Activated T-helper 2 cell treated with anti-CD3 and anti-CD28 coated beads, Interferon-gamma antibody, Interleukin-2, Interleukin-4, amounts not matched to agents 10 μg/mL and 5 μg/mL and 100 μg/mL, durations not matched to agents 14 hours and 24 hours and 36 hours (primary cell): Measurements from ENCODE around the gene INHBB. TPM values are rescaled to one million over a fixed set of nuclear protein-coding genes. Genes with fewer than 3 reads are reported as not detected.

Experiments
- DNase-seq: peaks from one replicate; pipeline ENCODE4 v3.0.0; 2021; ENCODE audit warnings: low spot score
- H3K27ac Mint-ChIP-seq: one replicate; pipeline ENCODE4 v1.8.0; 2021; ENCODE audit warnings: mixed read lengths
- H3K27me3 Mint-ChIP-seq: one replicate; pipeline ENCODE4 v1.8.0; 2021; ENCODE audit warnings: low read depth, mixed read lengths
- H3K36me3 Mint-ChIP-seq: one replicate; pipeline ENCODE4 v1.8.0; 2021; ENCODE audit warnings: low read depth, mixed read lengths
- H3K4me1 Mint-ChIP-seq: one replicate; pipeline ENCODE4 v1.8.0; 2021; ENCODE audit warnings: low read depth, mixed read lengths
- H3K4me3 Mint-ChIP-seq: one replicate; pipeline ENCODE4 v1.8.0; 2021; ENCODE audit warnings: low read depth, mild to moderate bottlenecking, moderate library complexity, mixed read lengths
- H3K9me3 Mint-ChIP-seq: one replicate; pipeline ENCODE4 v1.8.0; 2021; ENCODE audit warnings: mixed read lengths
- intact Hi-C: fragments of 100-400 bp; cut with micrococcal nuclease; formaldehyde crosslinking; loops from one replicate; pipeline ENCODE4 v1.15.1; 2023
- total RNA-seq: library from RNA; stranded (reverse); gene quantifications from 2 replicates; pipeline ENCODE4 v1.2.3, GENCODE V29; 2022

INHBB gene
- total RNA-seq, 1 donor from 2014 or later = not detected

DNA sequence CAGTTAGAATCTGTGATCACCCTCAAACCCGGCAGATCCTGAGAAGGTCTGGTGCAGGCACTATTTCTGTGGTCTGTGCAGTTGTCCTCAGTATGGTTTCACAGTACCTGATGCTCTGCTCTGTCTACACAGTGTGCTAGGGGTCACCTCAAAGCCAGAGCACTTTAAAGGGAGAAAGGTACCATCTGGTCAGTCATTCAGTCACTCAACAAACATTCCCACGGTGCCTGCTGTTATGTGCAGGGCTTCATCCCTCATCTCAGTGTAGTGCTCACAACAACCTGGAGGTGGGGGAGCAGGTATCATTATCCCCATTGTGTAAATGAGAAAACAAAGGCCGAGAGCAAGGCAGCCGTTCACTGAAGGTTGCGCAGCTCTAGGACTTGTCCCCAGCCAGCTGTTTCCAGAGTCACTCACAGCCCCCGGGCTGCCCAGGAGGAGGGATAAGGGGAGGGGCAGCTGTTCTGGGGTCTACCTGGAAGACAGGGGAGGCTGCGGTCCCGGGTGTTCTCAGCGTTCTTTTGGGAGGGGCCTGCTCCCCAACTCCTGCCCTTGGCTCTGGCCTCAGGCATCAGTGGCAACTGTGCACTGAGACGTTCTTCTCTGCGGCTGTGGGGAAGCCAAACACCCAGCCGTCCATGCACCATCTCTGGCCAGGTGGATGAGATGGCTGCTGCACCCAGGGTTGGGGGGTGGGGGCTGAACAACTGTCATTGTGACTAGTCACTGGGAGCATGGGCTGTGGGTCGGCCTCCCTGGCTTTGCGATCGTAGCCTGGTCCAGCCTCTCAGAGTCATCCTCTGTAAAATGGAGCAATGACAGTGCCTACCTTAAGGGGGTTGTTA, 9.2 kb downstream of the INHBB start:
- intact Hi-C loops = no loop called here
- no peak overlapping the region for H3K27ac Mint-ChIP-seq

DNA sequence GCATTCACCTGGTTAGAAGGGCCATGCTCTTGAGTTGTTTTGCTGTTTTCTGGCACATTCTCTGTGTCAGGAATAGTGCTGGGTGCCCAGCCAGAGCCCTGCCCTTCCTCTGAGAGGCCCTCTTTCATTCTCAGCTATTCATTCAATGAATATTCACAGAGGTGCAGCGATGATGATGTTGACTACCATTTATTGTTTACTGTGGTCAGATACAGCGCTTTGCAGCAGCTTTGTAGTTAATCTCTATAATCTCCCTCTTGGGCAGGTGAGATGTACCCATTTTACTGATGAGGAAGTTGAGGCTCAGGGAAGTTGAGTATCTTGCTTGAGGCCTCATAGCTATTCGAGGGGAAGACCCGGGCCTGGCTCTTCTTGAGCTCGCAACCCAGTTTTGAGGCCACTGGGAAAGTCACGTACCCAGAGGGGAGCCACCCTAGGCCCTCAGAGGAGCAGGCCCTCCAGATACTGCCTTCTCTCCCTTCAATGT, 9.9 kb downstream of the INHBB start:
- intact Hi-C loops = no loop called here
- H3K27me3 Mint-ChIP-seq = peaks cover 3% of the 10 kb centered on the region

More for the DNA sequence above, 9.2 kb downstream of the INHBB start:
- Mint-ChIP-seq H3K27me3 (peaks cover 9% of the 10 kb centered on the region), H3K4me3 (no peak overlapping the region), H3K4me1 (no peaks in the 10 kb centered on the region), H3K36me3 (no peaks in the 10 kb centered on the region), H3K9me3 (no peaks in the 10 kb centered on the region)
- no peak for DNase-seq

DNA sequence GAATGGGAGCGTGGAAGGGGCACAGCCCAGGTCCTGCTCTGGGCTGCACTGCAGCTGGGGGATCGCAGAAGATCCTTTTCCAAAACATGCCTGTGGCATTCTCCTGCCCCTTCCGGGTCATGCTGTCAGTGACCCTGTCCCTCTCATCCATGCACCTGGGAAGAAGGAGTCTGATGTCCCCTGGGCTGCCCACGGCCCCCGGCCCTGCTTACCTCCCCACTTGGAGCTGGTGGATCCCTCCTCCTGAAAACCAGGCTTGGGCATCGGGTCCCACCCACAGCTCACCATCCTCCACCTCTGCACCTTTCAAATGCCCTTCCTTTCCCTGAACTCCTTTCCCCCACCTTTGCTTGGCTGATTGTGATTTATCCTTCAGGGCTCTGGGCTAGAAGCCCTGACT, 11.8 kb downstream of the INHBB start:
- intact Hi-C loops = no loop called here
- no peak overlapping the region for H3K27ac Mint-ChIP-seq
- no peaks in the 10 kb centered on the region for H3K9me3 Mint-ChIP-seq
- no peak overlapping the region for H3K4me3 Mint-ChIP-seq
- DNase-seq = no peak
- H3K4me1 Mint-ChIP-seq = no peaks in the 10 kb centered on the region
- H3K36me3 Mint-ChIP-seq = no peaks in the 10 kb centered on the region
- no peaks in the 10 kb centered on the region for H3K27me3 Mint-ChIP-seq

More for the DNA sequence above, 9.9 kb downstream of the INHBB start:
- Mint-ChIP-seq H3K36me3 (no peaks in the 10 kb centered on the region), H3K9me3 (no peaks in the 10 kb centered on the region), H3K4me1 (no peaks in the 10 kb centered on the region), H3K4me3 (no peak overlapping the region), H3K27ac (no peak overlapping the region)
- DNase-seq = no peak

DNA sequence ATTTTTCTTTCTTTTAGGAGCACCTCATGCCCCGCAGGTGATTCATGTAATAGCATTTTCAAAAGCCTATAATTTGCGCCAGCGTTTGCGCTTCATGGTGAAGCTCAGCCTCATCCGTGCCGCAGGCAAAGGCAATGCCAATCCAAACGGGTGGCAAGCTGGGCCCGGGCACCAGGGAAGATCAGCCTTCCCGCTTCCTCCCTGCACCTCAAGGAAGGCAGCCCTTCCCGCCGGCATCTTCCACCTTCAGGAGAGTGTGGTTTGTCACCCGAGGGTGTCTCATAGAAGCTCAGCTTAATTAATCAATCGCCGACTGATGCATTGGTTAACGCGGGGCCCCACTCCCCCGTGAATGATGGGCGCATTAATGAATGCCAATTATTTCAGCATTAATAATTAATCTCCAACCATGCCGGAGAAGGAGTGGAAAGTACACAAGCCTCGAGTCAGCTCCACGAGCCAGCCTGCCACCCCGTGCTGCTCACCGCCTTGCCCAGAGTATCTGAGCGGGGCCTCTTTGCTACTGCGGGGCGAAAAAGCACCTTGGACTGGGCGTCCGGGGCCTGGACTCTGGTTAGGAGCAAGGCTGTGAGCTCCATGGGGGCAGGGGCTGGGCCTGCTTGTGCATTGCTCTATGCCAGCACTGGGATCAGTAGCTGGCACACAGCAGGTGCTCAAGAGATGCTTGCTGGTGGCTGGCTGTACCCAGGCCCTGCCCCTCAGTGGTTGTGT, 13.0 kb downstream of the INHBB start:
- no peaks in the 10 kb centered on the region for H3K9me3 Mint-ChIP-seq
- H3K4me1 Mint-ChIP-seq = no peaks in the 10 kb centered on the region
- intact Hi-C loops = no loop called here
- H3K4me3 Mint-ChIP-seq = no peak overlapping the region
- H3K27ac Mint-ChIP-seq = no peak overlapping the region
- H3K36me3 Mint-ChIP-seq = no peaks in the 10 kb centered on the region
- no peaks in the 10 kb centered on the region for H3K27me3 Mint-ChIP-seq
- DNase-seq = no peak

DNA sequence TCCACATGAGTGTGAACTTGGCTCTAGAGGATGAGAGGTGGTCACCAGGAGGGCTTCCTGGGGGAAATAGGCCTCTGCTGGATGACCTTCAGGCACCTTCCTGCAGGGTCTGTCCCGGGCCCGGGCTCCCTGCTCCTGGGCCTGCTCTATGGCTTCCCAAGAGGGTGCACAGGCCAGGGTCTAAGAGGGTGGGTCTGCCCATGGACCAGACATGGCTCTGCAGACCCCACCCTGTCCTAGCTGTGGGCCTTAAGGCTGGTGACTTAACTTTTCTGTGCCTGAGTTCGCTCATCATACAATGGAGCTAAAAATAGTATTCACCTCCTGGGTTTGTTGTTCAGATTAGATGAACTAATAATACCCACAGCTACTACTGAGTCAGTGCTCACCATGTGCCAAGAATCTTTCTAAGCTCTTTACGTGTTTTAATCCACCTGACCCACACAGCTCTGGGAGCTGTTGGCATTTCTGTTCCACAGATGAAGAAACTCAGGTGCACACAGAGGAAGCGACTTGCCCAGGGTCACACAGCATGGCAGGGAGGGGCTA, 14.4 kb downstream of the INHBB start:
- H3K27ac Mint-ChIP-seq = no peak overlapping the region
- H3K4me1 Mint-ChIP-seq = no peaks in the 10 kb centered on the region
- H3K4me3 Mint-ChIP-seq = no peak overlapping the region
- no peaks in the 10 kb centered on the region for H3K36me3 Mint-ChIP-seq
- H3K27me3 Mint-ChIP-seq = no peaks in the 10 kb centered on the region
- intact Hi-C loops = no loop called here
- no peaks in the 10 kb centered on the region for H3K9me3 Mint-ChIP-seq
- no peak for DNase-seq

DNA sequence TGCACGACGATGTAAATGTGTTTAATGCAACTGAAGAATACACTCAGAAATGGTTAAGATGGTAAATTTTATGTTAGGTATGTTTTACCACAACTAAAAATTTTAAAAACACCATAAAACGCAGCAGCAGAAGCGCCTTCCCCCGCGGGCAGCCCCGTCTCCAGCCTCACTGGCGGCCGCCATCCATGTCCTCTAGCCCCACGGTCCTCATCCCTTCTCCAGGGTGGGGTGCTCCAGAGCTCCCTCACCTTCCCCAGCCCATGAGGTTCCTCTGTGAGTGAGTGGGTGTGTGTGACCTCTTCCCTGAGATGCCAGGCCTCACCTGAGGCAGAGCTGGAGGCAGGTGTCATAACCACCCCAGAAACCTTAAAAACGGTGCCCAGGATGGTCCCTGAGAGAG, 17.0 kb downstream of the INHBB start:
- Mint-ChIP-seq H3K27ac (no peak overlapping the region), H3K36me3 (no peaks in the 10 kb centered on the region), H3K9me3 (no peaks in the 10 kb centered on the region), H3K27me3 (no peaks in the 10 kb centered on the region), H3K4me1 (no peaks in the 10 kb centered on the region), H3K4me3 (no peak overlapping the region)
- intact Hi-C loops = no loop called here
- DNase-seq = no peak

DNA sequence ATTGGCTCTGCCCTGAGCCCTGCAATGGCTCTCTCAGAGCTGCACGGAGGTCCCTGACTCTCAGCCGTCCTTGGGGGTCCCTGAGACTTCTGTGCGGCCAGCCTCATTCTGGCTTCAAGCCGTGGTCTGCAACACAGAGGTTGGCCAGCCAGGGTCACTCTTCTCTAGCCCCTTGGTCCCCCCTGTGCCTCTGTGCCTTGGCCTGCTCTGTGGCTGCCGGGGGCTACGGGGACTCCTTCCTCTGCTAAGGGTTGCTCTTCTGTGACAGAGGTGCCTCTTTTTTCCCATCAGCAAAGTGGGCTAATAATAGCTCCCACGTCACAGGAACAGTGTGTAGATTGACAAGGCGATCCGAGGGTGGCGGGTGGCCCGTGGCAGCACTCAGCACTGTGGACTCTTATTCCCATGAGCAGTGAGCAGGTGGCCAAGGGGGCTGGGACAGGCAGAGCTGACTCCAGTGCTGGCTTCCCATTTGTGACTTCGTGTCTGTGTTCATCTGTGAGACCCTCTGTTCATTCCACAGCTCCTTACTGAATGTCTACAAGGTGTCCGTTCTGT, 19.4 kb downstream of the INHBB start:
- Mint-ChIP-seq H3K27me3 (peaks cover 5% of the 10 kb centered on the region), H3K36me3 (no peaks in the 10 kb centered on the region), H3K4me1 (no peaks in the 10 kb centered on the region), H3K4me3 (no peak overlapping the region), H3K27ac (no peak overlapping the region), H3K9me3 (no peaks in the 10 kb centered on the region)
- intact Hi-C loops = no loop called here
- no peak for DNase-seq

DNA sequence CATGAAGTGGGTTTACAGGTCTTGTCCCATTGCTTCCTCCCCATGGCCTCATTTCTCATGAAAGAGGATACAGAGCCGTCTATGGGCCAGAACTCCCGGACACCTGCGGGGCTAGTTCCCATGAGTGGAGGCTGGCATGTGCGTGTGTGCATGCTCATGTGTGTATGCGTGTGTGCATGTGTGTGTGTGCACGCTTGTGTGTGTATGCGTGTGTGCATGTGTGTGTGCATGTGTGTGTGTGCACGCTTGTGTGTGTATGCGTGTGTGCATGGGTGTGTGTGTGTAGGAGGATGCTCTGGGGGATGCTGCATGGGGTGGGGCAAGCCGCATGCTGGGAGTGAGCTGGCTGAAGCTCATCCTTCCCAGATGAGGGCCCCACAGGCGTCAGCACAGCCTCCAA, 20.8 kb downstream of the INHBB start:
- no peaks in the 10 kb centered on the region for H3K36me3 Mint-ChIP-seq
- H3K27me3 Mint-ChIP-seq = peaks cover 10% of the 10 kb centered on the region
- H3K4me3 Mint-ChIP-seq = no peak overlapping the region
- intact Hi-C loops = no loop called here
- no peaks in the 10 kb centered on the region for H3K4me1 Mint-ChIP-seq
- no peaks in the 10 kb centered on the region for H3K9me3 Mint-ChIP-seq
- no peak for DNase-seq
- H3K27ac Mint-ChIP-seq = no peak overlapping the region

DNA sequence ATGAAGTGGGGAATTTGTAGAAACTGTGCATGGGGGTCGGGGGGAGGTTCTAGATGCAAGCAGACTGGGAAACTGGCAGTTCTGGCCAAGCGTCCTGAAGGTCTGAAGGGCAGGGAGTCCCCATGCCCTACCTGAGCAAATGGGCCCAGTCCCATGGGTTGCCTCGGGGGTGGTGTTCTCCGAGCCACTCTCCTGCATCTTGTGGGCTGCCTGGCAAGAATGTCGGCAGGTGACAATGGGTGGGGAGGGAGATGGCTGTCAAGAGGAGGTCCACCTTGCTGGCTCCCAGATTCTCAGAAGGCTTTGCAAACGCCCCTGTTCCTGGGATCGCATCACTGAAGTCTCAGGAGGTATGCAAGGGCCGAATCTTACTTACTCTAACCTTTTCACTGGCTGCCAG, 21.3 kb downstream of the INHBB start:
- Mint-ChIP-seq H3K27ac (no peak overlapping the region), H3K27me3 (peaks cover 10% of the 10 kb centered on the region), H3K4me3 (no peak overlapping the region), H3K36me3 (no peaks in the 10 kb centered on the region), H3K4me1 (no peaks in the 10 kb centered on the region), H3K9me3 (no peaks in the 10 kb centered on the region)
- no peak for DNase-seq
- intact Hi-C loops = no loop called here

DNA sequence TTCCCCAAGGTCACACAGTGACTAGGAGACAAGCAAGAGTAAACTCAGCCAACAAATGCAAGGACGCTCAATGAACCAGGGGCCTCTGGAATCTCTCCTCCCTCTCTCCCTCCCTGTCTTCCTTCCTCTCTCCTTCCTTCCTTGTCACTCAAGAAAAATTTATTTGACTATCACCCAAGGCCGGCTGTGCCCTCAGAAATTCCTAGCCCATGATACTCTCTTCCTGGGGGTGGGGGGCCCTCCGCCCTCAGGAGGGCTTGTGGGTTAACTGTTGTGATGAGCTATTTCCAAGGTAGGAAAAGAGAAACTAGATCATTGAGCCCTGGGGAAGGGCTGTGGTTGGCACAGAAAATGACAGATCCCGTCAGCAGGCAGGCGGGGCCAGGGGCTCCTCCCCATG, 21.7 kb downstream of the INHBB start:
- Mint-ChIP-seq H3K9me3 (no peaks in the 10 kb centered on the region), H3K36me3 (no peaks in the 10 kb centered on the region), H3K27ac (no peak overlapping the region), H3K27me3 (peaks cover 10% of the 10 kb centered on the region), H3K4me3 (no peak overlapping the region), H3K4me1 (no peaks in the 10 kb centered on the region)
- intact Hi-C loops = no loop called here
- no peak for DNase-seq

DNA sequence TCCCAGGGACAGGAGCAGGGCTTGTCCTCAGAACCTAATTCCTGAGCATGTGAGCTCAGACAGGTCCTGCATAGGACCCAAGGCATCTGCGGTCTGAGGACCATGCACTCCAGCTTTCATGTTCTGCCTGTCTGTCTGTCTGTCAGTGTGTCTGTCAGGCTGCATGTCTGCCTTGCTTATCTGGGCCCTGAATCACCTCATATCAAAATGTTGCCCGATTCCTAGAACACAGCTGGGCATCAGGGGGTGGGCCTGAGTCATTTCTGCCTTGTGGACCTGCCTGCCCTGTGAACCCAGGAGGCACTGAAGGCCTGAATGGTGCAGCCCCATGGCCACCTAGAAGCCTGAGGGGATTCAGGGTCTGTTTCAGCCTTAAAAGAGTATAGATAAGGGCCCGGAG, 22.1 kb downstream of the INHBB start:
- Mint-ChIP-seq H3K27me3 (peaks cover 10% of the 10 kb centered on the region), H3K27ac (no peak overlapping the region), H3K36me3 (no peaks in the 10 kb centered on the region), H3K4me1 (no peaks in the 10 kb centered on the region), H3K4me3 (no peak overlapping the region), H3K9me3 (no peaks in the 10 kb centered on the region)
- intact Hi-C loops = no loop called here
- DNase-seq = no peak

DNA sequence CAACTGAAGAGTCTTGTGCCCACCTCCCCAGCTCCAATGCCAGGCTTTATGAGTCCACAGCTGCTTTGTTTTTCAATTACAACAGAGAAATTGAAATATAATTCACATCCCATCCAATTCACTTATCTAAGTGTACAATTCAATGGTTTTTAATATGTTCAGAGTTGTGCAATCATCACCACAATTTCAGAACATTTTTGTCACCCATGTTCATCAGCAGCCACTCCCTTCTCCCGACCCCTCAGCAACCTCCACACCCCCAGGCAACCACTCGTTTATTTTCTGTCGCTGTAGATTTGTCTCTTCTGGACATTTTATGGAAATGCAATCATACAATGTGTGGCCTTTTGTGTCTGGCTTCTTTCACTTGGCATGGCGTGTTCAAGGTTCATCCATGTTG, 23.3 kb downstream of the INHBB start:
- peaks cover 10% of the 10 kb centered on the region for H3K27me3 Mint-ChIP-seq
- H3K9me3 Mint-ChIP-seq = no peaks in the 10 kb centered on the region
- intact Hi-C loops = no loop called here
- H3K36me3 Mint-ChIP-seq = no peaks in the 10 kb centered on the region
- no peaks in the 10 kb centered on the region for H3K4me1 Mint-ChIP-seq
- DNase-seq = no peak
- no peak overlapping the region for H3K4me3 Mint-ChIP-seq
- no peak overlapping the region for H3K27ac Mint-ChIP-seq
